Suprapubic skin (tissue), 3 donors: ENCODE measurements around the gene C2orf15.

ENCODE experiments used
- CTCF ChIP-seq, 2 donors: fragments of 200-600 bp in 1 of 2; fragments of 450-650 bp in 1 of 2; sonication (generic) in 1 of 2; IDR thresholded peaks; one replicate each; pipeline ENCODE4 v1.5.1; 2016 to 2019; ENCODE audit warnings: antibody characterized with exemption in 2 of 2, mild to moderate bottlenecking in 1 of 2, moderate library complexity in 1 of 2
- POLR2A ChIP-seq, 2 donors: fragments of 450-650 bp; IDR thresholded peaks; one replicate each; pipeline ENCODE4 v1.6.1; 2017; ENCODE audit warnings: antibody characterized with exemption in 2 of 2, mild to moderate bottlenecking in 2 of 2, moderate library complexity in 2 of 2

- TF ChIP-seq CTCF (IDR thresholded peaks at IDR 0.05) (no peak), POLR2A (IDR thresholded peaks at IDR 0.05) (peak; percentile 24 to 72)
Observed at GRCh38 chr2:99180755-99181623, 39.5 kb downstream of the C2orf15 start, which contains the start of the genes MITD1 and MRPL30.
